ENCODE results near the gene RNF224. TPM values are rescaled to one million over a fixed set of nuclear protein-coding genes. Genes with fewer than 3 reads are reported as not detected.

Gene RNF224
- total RNA-seq, 1 experiment from 2014 or later = 0.30 TPM

GRCh38 chr9:137250329-137251193 is 23.3 kb downstream of the RNF224 start (continued):
- TF ChIP-seq, protein P1, sequence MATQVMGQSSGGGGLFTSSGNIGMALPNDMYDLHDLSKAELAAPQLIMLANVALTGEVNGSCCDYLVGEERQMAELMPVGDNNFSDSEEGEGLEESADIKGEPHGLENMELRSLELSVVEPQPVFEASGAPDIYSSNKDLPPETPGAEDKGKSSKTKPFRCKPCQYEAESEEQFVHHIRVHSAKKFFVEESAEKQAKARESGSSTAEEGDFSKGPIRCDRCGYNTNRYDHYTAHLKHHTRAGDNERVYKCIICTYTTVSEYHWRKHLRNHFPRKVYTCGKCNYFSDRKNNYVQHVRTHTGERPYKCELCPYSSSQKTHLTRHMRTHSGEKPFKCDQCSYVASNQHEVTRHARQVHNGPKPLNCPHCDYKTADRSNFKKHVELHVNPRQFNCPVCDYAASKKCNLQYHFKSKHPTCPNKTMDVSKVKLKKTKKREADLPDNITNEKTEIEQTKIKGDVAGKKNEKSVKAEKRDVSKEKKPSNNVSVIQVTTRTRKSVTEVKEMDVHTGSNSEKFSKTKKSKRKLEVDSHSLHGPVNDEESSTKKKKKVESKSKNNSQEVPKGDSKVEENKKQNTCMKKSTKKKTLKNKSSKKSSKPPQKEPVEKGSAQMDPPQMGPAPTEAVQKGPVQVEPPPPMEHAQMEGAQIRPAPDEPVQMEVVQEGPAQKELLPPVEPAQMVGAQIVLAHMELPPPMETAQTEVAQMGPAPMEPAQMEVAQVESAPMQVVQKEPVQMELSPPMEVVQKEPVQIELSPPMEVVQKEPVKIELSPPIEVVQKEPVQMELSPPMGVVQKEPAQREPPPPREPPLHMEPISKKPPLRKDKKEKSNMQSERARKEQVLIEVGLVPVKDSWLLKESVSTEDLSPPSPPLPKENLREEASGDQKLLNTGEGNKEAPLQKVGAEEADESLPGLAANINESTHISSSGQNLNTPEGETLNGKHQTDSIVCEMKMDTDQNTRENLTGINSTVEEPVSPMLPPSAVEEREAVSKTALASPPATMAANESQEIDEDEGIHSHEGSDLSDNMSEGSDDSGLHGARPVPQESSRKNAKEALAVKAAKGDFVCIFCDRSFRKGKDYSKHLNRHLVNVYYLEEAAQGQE (IDR thresholded peaks at IDR 0.05; ENCODE audit: low read depth) = no peak
- no peak for TF ChIP-seq CTCF (IDR thresholded peaks at IDR 0.05 in 2 of 3, conservative IDR thresholded peaks at IDR 0.05 in 1 of 3; ENCODE audit: borderline replicate concordance in 1 of 3, insufficient read depth in 1 of 3, low read depth in 2 of 3, low read length in 2 of 3)
- no peak for TF ChIP-seq EZH2phosphoT487 (IDR thresholded peaks at IDR 0.05; ENCODE audit: borderline replicate concordance)

DNA sequence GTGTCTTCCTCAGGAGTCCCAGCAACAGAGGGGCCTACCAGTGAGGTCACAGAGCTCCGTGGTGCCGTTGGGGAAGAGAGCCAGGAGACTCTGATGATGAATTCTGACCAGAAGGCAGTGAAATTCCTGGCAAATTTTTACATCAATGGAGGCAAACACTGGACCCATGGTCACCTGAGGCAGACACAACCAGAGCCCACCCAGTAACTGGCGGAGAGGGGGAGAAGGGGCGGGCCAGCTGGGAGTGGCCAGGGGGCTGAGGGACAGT is 23.8 kb downstream of the RNF224 start, which contains the start of gene STPG3:
Gene STPG3, plus strand, starts transcription at position 93 of the 268 bp plus-strand sequence. Its CDS starts 1 bp downstream, at position 94.
- Histone ChIP-seq H3K9me2 (ENCODE audit: insufficient read depth) (no peaks in the 10 kb centered on the region), H3K27ac (ENCODE audit: low read depth, low read length) (peak within 1 kb of the TSS; percentile 29; the same call in 1 of the 2 replicates), H3K4me2 (ENCODE audit: low read length) (no peak within 1 kb of the TSS), H3K4me3 (replicated peaks in 1 of 2; ENCODE audit: low read depth in 1 of 2, low read length in 2 of 2) (no peak within 1 kb of the TSS), H3K9ac (ENCODE audit: low read length) (no peak within 1 kb of the TSS), H3K79me2 (ENCODE audit: insufficient read depth, low read length) (peaks cover 9% of the 10 kb centered on the region), H3K9me3 (ENCODE audit: control insufficient read depth in 1 of 2, insufficient read depth in 1 of 2, low read depth in 1 of 2, low read length in 2 of 2) (no peaks in the 10 kb centered on the region), H3K36me3 (ENCODE audit: control insufficient read depth in 1 of 2, insufficient read depth in 2 of 2, low read length in 2 of 2) (peaks cover 0 to 3% of the 10 kb centered on the region in 2 experiments; a peak in 1 of 4 replicates), H2AFZ (ENCODE audit: low read depth, low read length, poor library complexity, severe bottlenecking) (no peak within 1 kb of the TSS), H3K27me3 (ENCODE audit: insufficient read depth, low read length) (no peaks in the 10 kb centered on the region), H4K20me1 (ENCODE audit: insufficient read depth) (no peaks in the 10 kb centered on the region), H3K4me1 (ENCODE audit: control insufficient read depth in 1 of 2, insufficient read depth in 2 of 2, low read length in 2 of 2) (peaks cover 15 to 33% of the 10 kb centered on the region in 2 experiments)
- DNase-seq (ENCODE audit: low read depth, low spot score) = no peak
- POLR2A ChIA-PET = no interaction called here
- no peak for ATAC-seq
- BruUV-seq (replicated peaks) = no TSS peak
- RAD21 ChIA-PET (ENCODE audit: low non-redundant PET in 1 of 2, low total read pairs in 2 of 2, uncharacterized antibody in 2 of 2, unreplicated experiment in 2 of 2) = no interaction called here
- CTCF ChIA-PET = no interaction called here
- intact Hi-C loops (cut with micrococcal nuclease) = no loop called here
- TF ChIP-seq CBX3 (IDR thresholded peaks at IDR 0.05; ENCODE audit: low read depth) = no peak
- TF ChIP-seq ZFX (IDR thresholded peaks at IDR 0.05) = no peak
- no peak for TF ChIP-seq FOSL1 (IDR thresholded peaks at IDR 0.05; ENCODE audit: low read depth)
- no peak for TF ChIP-seq ZNF274 (IDR thresholded peaks at IDR 0.05; ENCODE audit: low read depth, low read length)
- no peak for TF ChIP-seq EZH2 (IDR thresholded peaks at IDR 0.05)
- TF ChIP-seq SRF (IDR thresholded peaks at IDR 0.05; ENCODE audit: low read depth) = no peak
- TF ChIP-seq YY1 (IDR thresholded peaks at IDR 0.05; ENCODE audit: extremely low read depth, insufficient replicate concordance, low read depth, low read length) = no peak
- TF ChIP-seq, protein P1 (IDR thresholded peaks at IDR 0.05; ENCODE audit: low read depth) = no peak
- TF ChIP-seq SP1 (IDR thresholded peaks at IDR 0.05; ENCODE audit: low read depth) = no peak
- TF ChIP-seq, protein P2, sequence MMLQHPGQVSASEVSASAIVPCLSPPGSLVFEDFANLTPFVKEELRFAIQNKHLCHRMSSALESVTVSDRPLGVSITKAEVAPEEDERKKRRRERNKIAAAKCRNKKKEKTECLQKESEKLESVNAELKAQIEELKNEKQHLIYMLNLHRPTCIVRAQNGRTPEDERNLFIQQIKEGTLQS (IDR thresholded peaks at IDR 0.05) = no peak
- no peak for TF ChIP-seq POLR2A (IDR thresholded peaks at IDR 0.05; ENCODE audit: borderline replicate concordance, extremely low read depth, insufficient read depth, insufficient read length)
- TF ChIP-seq MAX (IDR thresholded peaks at IDR 0.05) = no peak
- TF ChIP-seq SIN3A (IDR thresholded peaks at IDR 0.05; ENCODE audit: low read depth) = no peak
- TF ChIP-seq EZH2phosphoT487 (IDR thresholded peaks at IDR 0.05; ENCODE audit: borderline replicate concordance) = no peak

Measured in HCT116 (cell line).